Osteocyte (in vitro differentiated cells): ENCODE results near the gene RFTN2. TPM values are rescaled to one million over a fixed set of nuclear protein-coding genes. Genes with fewer than 3 reads are reported as not detected.

Source experiments
- DNase-seq: peaks from one replicate; pipeline ENCODE4 v3.0.0; 2021; ENCODE audit warnings: mixed read lengths; ENCODE audit not compliant: unreplicated experiment; ENCODE audit errors: extremely low spot score
- H3K27ac Mint-ChIP-seq: one replicate; pipeline ENCODE4 v1.8.0; 2021; ENCODE audit warnings: mild to moderate bottlenecking, mixed read lengths; ENCODE audit not compliant: unreplicated experiment
- H3K27me3 Mint-ChIP-seq: one replicate; pipeline ENCODE4 v1.8.0; 2021; ENCODE audit warnings: mixed read lengths; ENCODE audit not compliant: unreplicated experiment
- H3K36me3 Mint-ChIP-seq: one replicate; pipeline ENCODE4 v1.8.0; 2021; ENCODE audit warnings: mixed read lengths; ENCODE audit not compliant: unreplicated experiment
- H3K4me1 Mint-ChIP-seq: one replicate; pipeline ENCODE4 v1.8.0; 2021; ENCODE audit warnings: mixed read lengths; ENCODE audit not compliant: unreplicated experiment
- H3K4me3 Mint-ChIP-seq: one replicate; pipeline ENCODE4 v1.8.0; 2021; ENCODE audit warnings: mild to moderate bottlenecking, moderate library complexity, mixed read lengths; ENCODE audit not compliant: unreplicated experiment
- H3K9me3 Mint-ChIP-seq: one replicate; pipeline ENCODE4 v1.8.0; 2021; ENCODE audit warnings: mixed read lengths; ENCODE audit not compliant: unreplicated experiment
- total RNA-seq: library from RNA; stranded (reverse); gene quantifications from 2 replicates; pipeline ENCODE4 v1.2.1, GENCODE V29; 2021
- TF ChIP-seq, protein P1 (sequence below): fragments of 200-600 bp; sonication (generic); IDR thresholded peaks from 2 replicates; pipeline ENCODE4 v1.5.0; 2021; ENCODE audit warnings: antibody characterized with exemption, mild to moderate bottlenecking, moderate library complexity

RFTN2 gene
- total RNA-seq, 1 donor from 2014 or later = 29.4 TPM

DNA sequence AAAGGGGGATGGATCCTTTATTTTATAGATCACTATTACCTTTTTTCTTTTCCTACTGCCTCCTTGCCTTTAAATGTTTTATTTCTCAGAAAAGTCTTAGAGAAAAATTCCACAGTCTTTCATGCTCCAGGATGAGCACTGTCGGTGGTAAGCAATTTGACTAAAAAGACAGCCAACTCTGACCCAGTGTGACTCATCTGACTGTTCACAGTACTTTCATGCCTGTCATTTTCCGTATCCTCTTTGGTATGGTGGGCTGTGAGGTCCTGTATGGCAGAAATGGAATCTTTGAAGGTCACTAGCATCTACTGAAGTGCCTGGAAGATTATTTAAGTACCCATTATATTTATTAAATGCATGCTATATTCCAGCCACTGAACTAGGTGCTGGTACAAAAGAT, 2.1 kb upstream of the RFTN2 start:
- no peak overlapping the region for H3K27ac Mint-ChIP-seq
- DNase-seq = no peak
- no peaks in the 10 kb centered on the region for H3K9me3 Mint-ChIP-seq
- H3K4me3 Mint-ChIP-seq = no peak overlapping the region
- no peaks in the 10 kb centered on the region for H3K36me3 Mint-ChIP-seq
- TF ChIP-seq, protein P1, sequence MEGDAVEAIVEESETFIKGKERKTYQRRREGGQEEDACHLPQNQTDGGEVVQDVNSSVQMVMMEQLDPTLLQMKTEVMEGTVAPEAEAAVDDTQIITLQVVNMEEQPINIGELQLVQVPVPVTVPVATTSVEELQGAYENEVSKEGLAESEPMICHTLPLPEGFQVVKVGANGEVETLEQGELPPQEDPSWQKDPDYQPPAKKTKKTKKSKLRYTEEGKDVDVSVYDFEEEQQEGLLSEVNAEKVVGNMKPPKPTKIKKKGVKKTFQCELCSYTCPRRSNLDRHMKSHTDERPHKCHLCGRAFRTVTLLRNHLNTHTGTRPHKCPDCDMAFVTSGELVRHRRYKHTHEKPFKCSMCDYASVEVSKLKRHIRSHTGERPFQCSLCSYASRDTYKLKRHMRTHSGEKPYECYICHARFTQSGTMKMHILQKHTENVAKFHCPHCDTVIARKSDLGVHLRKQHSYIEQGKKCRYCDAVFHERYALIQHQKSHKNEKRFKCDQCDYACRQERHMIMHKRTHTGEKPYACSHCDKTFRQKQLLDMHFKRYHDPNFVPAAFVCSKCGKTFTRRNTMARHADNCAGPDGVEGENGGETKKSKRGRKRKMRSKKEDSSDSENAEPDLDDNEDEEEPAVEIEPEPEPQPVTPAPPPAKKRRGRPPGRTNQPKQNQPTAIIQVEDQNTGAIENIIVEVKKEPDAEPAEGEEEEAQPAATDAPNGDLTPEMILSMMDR = no peak
- H3K27me3 Mint-ChIP-seq = peaks cover 4% of the 10 kb centered on the region
- peaks cover 31% of the 10 kb centered on the region for H3K4me1 Mint-ChIP-seq

DNA sequence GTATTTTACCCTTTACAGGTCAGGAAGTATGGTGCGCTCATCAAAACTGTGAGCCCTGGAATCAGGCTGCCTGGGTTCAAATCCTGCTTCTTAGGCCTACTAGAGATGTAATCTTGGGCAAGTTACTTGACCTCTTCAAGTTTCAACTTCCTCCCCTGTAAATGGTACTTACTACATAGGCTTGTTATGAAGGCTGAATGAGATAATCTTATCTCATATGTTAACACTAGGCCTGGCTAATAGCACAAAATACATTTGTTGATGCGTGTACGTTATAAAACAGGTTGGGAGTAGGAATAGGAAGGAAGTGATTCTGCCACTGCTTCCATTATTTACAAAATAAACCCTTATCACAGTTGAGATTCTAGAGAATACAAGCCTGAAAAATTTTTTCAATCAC, 1.7 kb upstream of the RFTN2 start:
- Mint-ChIP-seq H3K4me3 (no peak overlapping the region), H3K27me3 (peaks cover under 1% of the 10 kb centered on the region), H3K36me3 (peaks cover 3% of the 10 kb centered on the region), H3K4me1 (peaks cover 35% of the 10 kb centered on the region), H3K27ac (no peak overlapping the region), H3K9me3 (no peaks in the 10 kb centered on the region)
- TF ChIP-seq, protein P1 = no peak
- no peak for DNase-seq

DNA sequence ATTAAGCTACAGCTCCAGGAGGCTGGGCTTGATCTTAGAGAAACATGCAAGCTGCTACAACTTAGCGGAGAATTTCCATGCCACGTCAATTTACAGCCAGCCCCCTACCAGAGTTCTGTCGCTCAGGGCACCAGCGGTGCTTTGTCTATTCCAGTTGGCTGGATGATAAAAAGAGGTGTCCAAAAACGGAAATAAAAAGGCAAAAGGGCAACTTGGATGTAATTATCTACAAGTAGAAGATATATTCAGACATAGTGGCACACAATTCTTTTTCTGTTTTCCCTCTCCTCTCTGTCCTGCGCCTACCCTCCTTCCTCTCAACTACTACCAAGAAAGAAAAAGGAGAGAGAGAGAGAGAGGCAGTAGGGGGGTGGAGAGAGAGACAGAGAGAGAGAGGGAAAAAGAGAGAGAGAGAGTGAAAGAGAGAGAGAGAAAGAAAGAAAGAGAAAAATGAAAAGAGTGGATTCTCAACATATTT, 363 bp upstream of the RFTN2 start:
- H3K4me3 Mint-ChIP-seq = peak overlapping the region; percentile 80
- peak overlapping the region; percentile 98 for H3K27ac Mint-ChIP-seq
- no peaks in the 10 kb centered on the region for H3K27me3 Mint-ChIP-seq
- H3K9me3 Mint-ChIP-seq = peaks cover 7% of the 10 kb centered on the region
- TF ChIP-seq, protein P1 = no peak
- no peak for DNase-seq
- H3K36me3 Mint-ChIP-seq = peaks cover 12% of the 10 kb centered on the region
- peaks cover 42% of the 10 kb centered on the region for H3K4me1 Mint-ChIP-seq

DNA sequence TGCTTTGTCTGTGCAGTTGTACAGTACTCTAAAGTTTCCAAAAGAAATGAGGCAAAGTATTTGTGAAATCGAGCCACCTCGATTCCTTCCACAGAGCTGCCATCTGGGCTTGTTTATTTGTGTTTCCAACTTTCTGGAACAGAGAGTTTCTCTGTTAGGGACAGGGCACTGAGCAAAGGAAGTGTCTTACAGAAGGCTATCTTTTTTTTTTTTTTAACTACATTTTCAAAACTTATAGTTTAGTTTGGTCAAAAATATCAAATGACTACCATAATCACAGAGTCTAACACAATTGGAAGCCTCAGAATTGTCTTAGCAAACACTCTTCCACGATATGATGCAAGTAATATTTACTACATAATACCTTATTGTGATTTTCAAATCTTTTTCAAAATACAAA, 796 bp downstream of the RFTN2 start:
- DNase-seq = no peak
- Mint-ChIP-seq H3K4me3 (peak overlapping the region; percentile 80), H3K27ac (peak overlapping the region; percentile 98), H3K4me1 (peaks cover 44% of the 10 kb centered on the region), H3K9me3 (peaks cover 17% of the 10 kb centered on the region), H3K36me3 (peaks cover 17% of the 10 kb centered on the region), H3K27me3 (no peaks in the 10 kb centered on the region)
- TF ChIP-seq, protein P1 = no peak

DNA sequence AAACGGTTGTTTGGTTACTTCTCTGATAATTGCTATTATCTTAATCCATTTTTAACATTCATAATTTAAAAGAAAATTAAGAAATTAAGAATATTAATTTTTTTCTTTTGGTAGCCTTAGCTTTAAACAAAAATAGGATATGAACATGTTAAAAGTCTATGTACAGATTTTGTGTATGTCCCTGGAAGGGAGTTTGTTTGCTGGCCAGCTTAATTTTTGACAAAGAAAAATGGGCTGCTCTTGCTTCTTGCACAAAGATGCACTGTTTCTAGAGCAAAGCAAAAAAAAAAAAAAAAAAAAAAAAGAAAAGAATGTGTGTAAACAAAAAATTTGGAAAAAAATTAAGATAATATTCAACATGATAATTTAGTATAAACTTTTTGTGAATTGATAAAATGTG, 1.3 kb downstream of the RFTN2 start:
- Mint-ChIP-seq H3K4me1 (peaks cover 44% of the 10 kb centered on the region), H3K9me3 (peaks cover 19% of the 10 kb centered on the region), H3K27ac (no peak overlapping the region), H3K4me3 (peak overlapping the region; percentile 80), H3K27me3 (no peaks in the 10 kb centered on the region), H3K36me3 (peaks cover 20% of the 10 kb centered on the region)
- no peak for DNase-seq
- TF ChIP-seq, protein P1 = no peak
